Mesothelial cell of epicardium (in vitro differentiated cells): ENCODE measurements around the gene MED12L. TPM values are rescaled to one million over a fixed set of nuclear protein-coding genes. Genes with fewer than 3 reads are reported as not detected.

ENCODE experiments used
- DNase-seq, 2 experiments: peaks; one replicate each; pipeline ENCODE4 v3.0.0; 2021; ENCODE audit warnings: low spot score in 2 of 2; ENCODE audit not compliant: unreplicated experiment in 2 of 2
- H3K27ac Mint-ChIP-seq: 2 replicates; pipeline ENCODE4 v1.8.0; 2021; ENCODE audit warnings: mixed read lengths
- H3K27me3 Mint-ChIP-seq: 2 replicates; pipeline ENCODE4 v1.8.0; 2021; ENCODE audit warnings: low read depth, mixed read lengths
- H3K36me3 Mint-ChIP-seq: 2 replicates; pipeline ENCODE4 v1.8.0; 2021; ENCODE audit warnings: mixed read lengths
- H3K4me1 Mint-ChIP-seq: 2 replicates; pipeline ENCODE4 v1.8.0; 2021; ENCODE audit warnings: mixed read lengths
- H3K4me3 Mint-ChIP-seq: 2 replicates; pipeline ENCODE4 v1.8.0; 2021; ENCODE audit warnings: mild to moderate bottlenecking, moderate library complexity, mixed read lengths
- H3K9me3 Mint-ChIP-seq: 2 replicates; pipeline ENCODE4 v1.8.0; 2021; ENCODE audit warnings: mixed read lengths
- CTCF ChIP-seq: fragments of 200-600 bp; sonication (generic); IDR thresholded peaks from one replicate; pipeline ENCODE4 v1.5.0; 2021; ENCODE audit warnings: antibody characterized with exemption; ENCODE audit not compliant: unreplicated experiment
- total RNA-seq: library from RNA; stranded (reverse); gene quantifications from 3 replicates; pipeline ENCODE4 v1.2.1, GENCODE V29; 2021

Gene MED12L
- total RNA-seq, 1 donor from 2014 or later: 13.8 TPM

- Mint-ChIP-seq H3K4me3 (no peak within 1 kb of the TSS), H3K4me1 (peaks cover under 1% of the 10 kb centered on the region), H3K27me3 (no peaks in the 10 kb centered on the region), H3K36me3 (no peaks in the 10 kb centered on the region), H3K9me3 (no peaks in the 10 kb centered on the region), H3K27ac (no peak within 1 kb of the TSS)
- no peak for DNase-seq
- TF ChIP-seq CTCF: no peak
These were observed 117.6 kb downstream of the MED12L start, which contains the start of gene GPR171 for GRCh38 chr3:151203051-151203420. Gene GPR171 (minus strand): TSS chr3:151203216. CDS start chr3:151199386, 3,830 bp downstream.

GRCh38 chr3:151204530-151205402 lies 119.3 kb downstream of the MED12L start:
- Mint-ChIP-seq H3K36me3 (no peaks in the 10 kb centered on the region), H3K4me1 (peaks cover 12% of the 10 kb centered on the region), H3K4me3 (no peak overlapping the region), H3K9me3 (no peaks in the 10 kb centered on the region), H3K27ac (no peak overlapping the region), H3K27me3 (no peaks in the 10 kb centered on the region)
- TF ChIP-seq CTCF: no peak
- DNase-seq: no peak

- no peak overlapping the region for H3K27ac Mint-ChIP-seq
- DNase-seq: no peak
- H3K27me3 Mint-ChIP-seq: no peaks in the 10 kb centered on the region
- no peak overlapping the region for H3K4me3 Mint-ChIP-seq
- no peak for TF ChIP-seq CTCF
- no peaks in the 10 kb centered on the region for H3K9me3 Mint-ChIP-seq
- peaks cover 16% of the 10 kb centered on the region for H3K4me1 Mint-ChIP-seq
- H3K36me3 Mint-ChIP-seq: no peaks in the 10 kb centered on the region
These were observed 120.0 kb downstream of the MED12L start for GRCh38 chr3:151205482-151205881.

GRCh38 chr3:151206201-151206600 lies 120.7 kb downstream of the MED12L start:
- no peaks in the 10 kb centered on the region for H3K9me3 Mint-ChIP-seq
- H3K36me3 Mint-ChIP-seq: no peaks in the 10 kb centered on the region
- H3K4me1 Mint-ChIP-seq: peaks cover 22% of the 10 kb centered on the region
- TF ChIP-seq CTCF: no peak
- no peak for DNase-seq
- no peaks in the 10 kb centered on the region for H3K27me3 Mint-ChIP-seq
- no peak overlapping the region for H3K4me3 Mint-ChIP-seq
- H3K27ac Mint-ChIP-seq: no peak overlapping the region

- no peak for TF ChIP-seq CTCF
- H3K27me3 Mint-ChIP-seq: no peaks in the 10 kb centered on the region
- no peaks in the 10 kb centered on the region for H3K9me3 Mint-ChIP-seq
- DNase-seq: no peak
- H3K36me3 Mint-ChIP-seq: no peaks in the 10 kb centered on the region
- H3K4me1 Mint-ChIP-seq: peaks cover 23% of the 10 kb centered on the region
- H3K4me3 Mint-ChIP-seq: no peak overlapping the region
- no peak overlapping the region for H3K27ac Mint-ChIP-seq
These were observed 124.2 kb downstream of the MED12L start for GRCh38 chr3:151209654-151210053.
